Ovary (tissue), 9 donors: ENCODE results near the gene C4BPB. TPM values are rescaled to one million over a fixed set of nuclear protein-coding genes. Genes with fewer than 3 reads are reported as not detected.
A peak's percentile ranks its signal among the peaks of the same experiment; 100 is the strongest.

Experiments used
- DNase-seq, 5 donors: peaks; one replicate each; pipeline ENCODE4 v3.0.0-alpha.2; 2019 to 2020
- H3K27ac ChIP-seq, 2 donors: fragments of 200-600 bp; one replicate each; pipeline versions ENCODE4 v1.5.1 to v1.8.0; 2019 to 2022
- H3K27me3 ChIP-seq: fragments of 200-600 bp; one replicate; pipeline ENCODE4 v1.8.0; 2022
- H3K36me3 ChIP-seq: fragments of 200-600 bp; sonication (generic); one replicate; pipeline ENCODE4 v1.5.1; 2019
- H3K4me1 ChIP-seq: one replicate; pipeline ENCODE4 v1.8.1; 2013; ENCODE audit warnings: mild to moderate bottlenecking, moderate library complexity; ENCODE audit not compliant: insufficient read depth
- H3K4me3 ChIP-seq: fragments of 200-600 bp; sonication (generic); one replicate; pipeline ENCODE4 v1.5.1; 2017
- H3K9me3 ChIP-seq, 2 donors: fragments of 200-600 bp in 1 of 2; sonication (generic) in 1 of 2; one replicate each; pipeline versions ENCODE4 v1.5.1 to v1.8.1; 2013 to 2019; ENCODE audit warnings: mild to moderate bottlenecking in 1 of 2, moderate library complexity in 1 of 2
- CTCF ChIP-seq, 3 donors: fragments of 450-650 bp in 2 of 3; fragments of 200-600 bp in 1 of 3; IDR thresholded peaks; one replicate each; pipeline versions ENCODE4 v1.5.1 to v1.8.0; 2016 to 2022; ENCODE audit warnings: antibody characterized with exemption in 3 of 3, mild to moderate bottlenecking in 1 of 3
- EP300 ChIP-seq: sonication (generic); formaldehyde crosslinking; IDR thresholded peaks from one replicate; pipeline ENCODE4 v1.6.1; 2017; ENCODE audit warnings: antibody characterized with exemption
- POLR2A ChIP-seq: fragments of 450-650 bp; IDR thresholded peaks from one replicate; pipeline ENCODE4 v1.6.1; 2017; ENCODE audit warnings: antibody characterized with exemption, mild to moderate bottlenecking, moderate library complexity
- WGBS, 3 donors: extraction: QIAGEN DNeasy Blood & Tissue Kit in 1 of 3; methylation state at CpG; one replicate each; pipeline versions ENCODE4 v1.1.5 to v1.1.7; 2013 to 2017; 5-methylcytosine and 5-hydroxymethylcytosine counted together
- intact Hi-C, 4 donors: fragments of 100-400 bp; cut with DNase I; formaldehyde crosslinking; loops; one replicate each; pipeline versions ENCODE4 v1.11.0 to v1.15.1; 2022 to 2023
- polyA plus RNA-seq, 2 donors: library from polyadenylated mRNA; stranded (reverse); fragments of 200-250 nt in 1 of 2; fragments of 350-450 nt in 1 of 2; fragmentation: Illumina TruSeq in 1 of 2; extraction: RNeasy Lipid Tissue Mini Kit (QIAGEN cat#74804) in 1 of 2; gene quantifications; one replicate each; pipeline ENCODE4 v1.2.3, GENCODE V29; 2013 to 2014
- total RNA-seq, 7 donors: library from RNA; depleted of rRNA in 2 of 7; stranded (reverse); fragments of >200 nt in 2 of 7; fragmentation: NEBNext Ultra II Directional in 3 of 7; extraction: Animal tissue kit (Norgen Biotek cat#: 25700) in 3 of 7; gene quantifications; one replicate each; pipeline versions ENCODE4 v1.1.0 to v1.2.4, GENCODE V29; 2016 to 2023
- donor health status: DM: no; HTN: no; CAD: no; lungs with moderate emphysema.
- donor health status: DM: no; HTN: no; CAD: no.
- donor health status: Bipolar disorder and iron deficiency.
- donor health status: DM: yes; HTN: yes; CAD: no.
- donor health status: DM: no; HTN: no; CAD: no.
- donor health status: DM: yes; HTN: yes; CAD: no.

C4BPB gene
- total and polyA plus RNA-seq, 9 donors, result 2.5 to 88.5 (median 20.3) TPM

- H3K27me3 ChIP-seq, result no peaks in the 10 kb centered on the region
- WGBS, 3 donors, result 87 to 90% (median 88%) methylated on average over 3 of the region's 3 CpGs
- TF ChIP-seq EP300 (no peak), POLR2A (no peak)
- no peak for DNase-seq
- no peaks in the 10 kb centered on the region for H3K9me3 ChIP-seq
- H3K4me3 ChIP-seq, result no peak overlapping the region
- intact Hi-C loops, result no loop called here
- H3K27ac ChIP-seq, result no peak overlapping the region
- no peaks in the 10 kb centered on the region for H3K4me1 ChIP-seq
- no peaks in the 10 kb centered on the region for H3K36me3 ChIP-seq
Observed at GRCh38 chr1:207097871-207098324, 9.2 kb downstream of the C4BPB start.

- H3K27me3 ChIP-seq, result no peaks in the 10 kb centered on the region
- intact Hi-C loops, result no loop called here
- no peaks in the 10 kb centered on the region for H3K36me3 ChIP-seq
- H3K4me1 ChIP-seq, result no peaks in the 10 kb centered on the region
- peak overlapping the region in 1 of 2 donors; percentile 20 for H3K27ac ChIP-seq
- H3K4me3 ChIP-seq, result no peak overlapping the region
- WGBS, 3 donors, result 90 to 95% (median 92%) methylated on average over 1 of the region's 1 CpG
- no peaks in the 10 kb centered on the region for H3K9me3 ChIP-seq
- no peak for DNase-seq
- TF ChIP-seq POLR2A (no peak), CTCF (IDR thresholded peaks at IDR 0.05) (no peak), EP300 (no peak)
Observed at GRCh38 chr1:207101720-207102119, 13.1 kb downstream of the C4BPB start.

DNA sequence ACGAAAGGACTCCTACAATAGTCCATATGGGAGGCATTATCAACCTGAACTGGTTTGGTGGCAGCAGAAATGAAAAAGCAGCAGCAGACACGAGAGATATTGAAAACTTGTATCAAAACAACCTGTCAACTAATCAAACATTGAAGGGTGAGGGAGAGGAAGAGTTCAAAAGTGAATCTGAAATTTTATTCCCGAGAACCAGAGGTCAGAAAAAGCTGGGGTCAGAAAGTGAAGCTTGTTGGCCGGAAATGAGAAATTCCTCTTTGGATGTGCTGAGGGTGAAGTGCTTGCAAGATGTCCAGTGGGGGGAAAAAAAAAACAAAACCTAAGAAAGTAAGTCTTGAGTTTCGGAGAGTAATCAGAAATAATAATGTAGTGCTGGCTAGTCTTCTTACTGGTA lies 13.5 kb downstream of the C4BPB start:
- no peak overlapping the region for H3K4me3 ChIP-seq
- no peak for DNase-seq
- H3K27me3 ChIP-seq, result no peaks in the 10 kb centered on the region
- no peak for TF ChIP-seq POLR2A
- TF ChIP-seq EP300, result no peak
- TF ChIP-seq CTCF (IDR thresholded peaks at IDR 0.05), result no peak
- 34 to 56% (median 43%) methylated on average over 5 of the region's 5 CpGs for WGBS, 3 donors
- intact Hi-C loops, result no loop called here
- H3K4me1 ChIP-seq, result no peaks in the 10 kb centered on the region
- H3K27ac ChIP-seq, result peak overlapping the region in 1 of 2 donors; percentile 20
- H3K9me3 ChIP-seq, result no peaks in the 10 kb centered on the region
- H3K36me3 ChIP-seq, result no peaks in the 10 kb centered on the region

GRCh38 chr1:207102659-207103058 lies 14.0 kb downstream of the C4BPB start:
- no peak for TF ChIP-seq CTCF (IDR thresholded peaks at IDR 0.05)
- Histone ChIP-seq H3K4me1 (peaks cover 1% of the 10 kb centered on the region), H3K9me3 (no peaks in the 10 kb centered on the region), H3K4me3 (no peak overlapping the region), H3K27me3 (no peaks in the 10 kb centered on the region), H3K27ac (no peak overlapping the region), H3K36me3 (no peaks in the 10 kb centered on the region)
- intact Hi-C loops, result no loop called here
- WGBS, 3 donors, result 97 to 100% (median 98%) methylated on average over 1 of the region's 1 CpG
- DNase-seq, result no peak

GRCh38 chr1:207103892-207104373 lies 15.3 kb downstream of the C4BPB start, which contains the start of gene C4BPA:
Gene C4BPA (plus strand): TSS chr1:207104233. CDS start chr1:207113026, 8,793 bp downstream.
- DNase-seq, result no peak
- Histone ChIP-seq H3K9me3 (no peaks in the 10 kb centered on the region), H3K27me3 (no peaks in the 10 kb centered on the region), H3K4me1 (peaks cover 5% of the 10 kb centered on the region), H3K4me3 (no peak within 1 kb of the TSS), H3K36me3 (no peaks in the 10 kb centered on the region), H3K27ac (no peak within 1 kb of the TSS)
- intact Hi-C loops, result no loop called here
- TF ChIP-seq POLR2A (no peak), EP300 (no peak), CTCF (IDR thresholded peaks at IDR 0.05) (no peak)
- 53 to 90% (median 68%) methylated on average over 7 of the region's 7 CpGs for WGBS, 3 donors
